HepG2 (cell line): Measurements from ENCODE around the gene TIAM1.

Experiments used
- CBFB ChIP-seq: sonication (generic); formaldehyde crosslinking; IDR thresholded peaks from 2 replicates; pipeline ENCODE4 v1.4.0; 2020; ENCODE audit warnings: missing genetic modification reagents
- CHD2 ChIP-seq: IDR thresholded peaks from 2 replicates; pipeline ENCODE4 v1.6.1; 2011; ENCODE audit warnings: low read depth, low read length, improper control_type of control experiment
- CTCF ChIP-seq: sonication (generic); formaldehyde crosslinking; IDR thresholded peaks from 2 replicates; pipeline ENCODE4 v1.5.0; 2020; ENCODE audit warnings: mild to moderate bottlenecking, missing genetic modification reagents, moderate library complexity
- EZH2 ChIP-seq: conservative IDR thresholded peaks from 2 replicates; pipeline ENCODE4 v1.6.1; 2012; ENCODE audit warnings: mild to moderate bottlenecking, low read depth, low read length, moderate library complexity
- JUND ChIP-seq: sonication (generic); formaldehyde crosslinking; IDR thresholded peaks from 2 replicates; pipeline ENCODE4 v1.8.0; 2022; ENCODE audit warnings: mild to moderate bottlenecking, missing genetic modification reagents
- KDM5A ChIP-seq: fragments of 200-600 bp; sonication (generic); IDR thresholded peaks from 2 replicates; pipeline ENCODE4 v1.7.0; 2018; ENCODE audit warnings: antibody characterized with exemption, mild to moderate bottlenecking, low read length, borderline replicate concordance
- POLR2A ChIP-seq, 2 experiments: IDR thresholded peaks; 2 replicates each; pipeline ENCODE4 v1.6.1; 2011; ENCODE audit warnings: low read depth in 2 of 2, low read length in 2 of 2, mild to moderate bottlenecking in 1 of 2, moderate library complexity in 1 of 2; ENCODE audit not compliant: insufficient read depth in 1 of 2
- POLR2AphosphoS2 ChIP-seq: IDR thresholded peaks from 2 replicates; pipeline ENCODE4 v1.6.1; 2011; ENCODE audit warnings: low read depth, low read length, improper control_type of control experiment
- RBFOX2 ChIP-seq: fragments of 200-400 bp; formaldehyde crosslinking; IDR thresholded peaks from 2 replicates; pipeline ENCODE4 v1.6.1; 2017; ENCODE audit warnings: low read depth, mild to moderate bottlenecking, low read length
- SALL2 ChIP-seq: sonication (generic); formaldehyde crosslinking; IDR thresholded peaks from 2 replicates; pipeline ENCODE4 v1.8.1; 2023; ENCODE audit warnings: mild to moderate bottlenecking, missing genetic modification reagents, inconsistent platforms
- ZNF382 ChIP-seq: sonication (generic); formaldehyde crosslinking; IDR thresholded peaks from 2 replicates; pipeline ENCODE4 v1.5.0; 2020; ENCODE audit warnings: missing genetic modification reagents, mild to moderate bottlenecking, borderline replicate concordance

- TF ChIP-seq CHD2 (no peak), POLR2AphosphoS2 (no peak), EZH2 (no peak), CBFB (CRISPR knock-in tag) (no peak), POLR2A (IDR thresholded peaks at IDR 0.05; ENCODE audit: insufficient read depth in 1 of 2, low read depth in 2 of 2, low read length in 2 of 2) (no peak), KDM5A (no peak), ZNF382 (CRISPR knock-in tag) (no peak), SALL2 (CRISPR knock-in tag) (no peak), JUND (CRISPR knock-in tag) (no peak), CTCF (no peak), RBFOX2 (no peak)
These were observed 82.3 kb downstream of the TIAM1 start for GRCh38 chr21:31261759-31262158.
